GM21367 (cell line): ENCODE measurements around the gene ZC3H8.

ENCODE experiments used
- ATAC-seq: cut with Tn5 transposase; IDR thresholded peaks from one replicate; pipeline ENCODE4 v1.9.1; 2021; ENCODE audit not compliant: unreplicated experiment

Gene ZC3H8

GRCh38 chr2:112166806-112167499 lies 87.9 kb downstream of the ZC3H8 start:
- no peak for ATAC-seq

GRCh38 chr2:112165296-112165695 lies 89.5 kb downstream of the ZC3H8 start:
- ATAC-seq, result no peak

- no peak for ATAC-seq
These were observed 90.0 kb downstream of the ZC3H8 start for GRCh38 chr2:112164876-112165275.

GRCh38 chr2:112163541-112163981 lies 91.3 kb downstream of the ZC3H8 start:
- ATAC-seq, result no peak

- ATAC-seq, result no peak
These were observed 91.9 kb downstream of the ZC3H8 start for GRCh38 chr2:112162956-112163355.

GRCh38 chr2:112162341-112162740 lies 92.5 kb downstream of the ZC3H8 start:
- ATAC-seq, result no peak
